Measurements from ENCODE around the gene BPIFB1. TPM values are rescaled to one million over a fixed set of nuclear protein-coding genes. Genes with fewer than 3 reads are reported as not detected.

BPIFB1 gene
- total and polyA plus RNA-seq, 2 of the 13 experiments (the other 11 are each of a cell fraction or from before 2014, with no cell fraction given), result 0.82 to 4.4 TPM

DNA sequence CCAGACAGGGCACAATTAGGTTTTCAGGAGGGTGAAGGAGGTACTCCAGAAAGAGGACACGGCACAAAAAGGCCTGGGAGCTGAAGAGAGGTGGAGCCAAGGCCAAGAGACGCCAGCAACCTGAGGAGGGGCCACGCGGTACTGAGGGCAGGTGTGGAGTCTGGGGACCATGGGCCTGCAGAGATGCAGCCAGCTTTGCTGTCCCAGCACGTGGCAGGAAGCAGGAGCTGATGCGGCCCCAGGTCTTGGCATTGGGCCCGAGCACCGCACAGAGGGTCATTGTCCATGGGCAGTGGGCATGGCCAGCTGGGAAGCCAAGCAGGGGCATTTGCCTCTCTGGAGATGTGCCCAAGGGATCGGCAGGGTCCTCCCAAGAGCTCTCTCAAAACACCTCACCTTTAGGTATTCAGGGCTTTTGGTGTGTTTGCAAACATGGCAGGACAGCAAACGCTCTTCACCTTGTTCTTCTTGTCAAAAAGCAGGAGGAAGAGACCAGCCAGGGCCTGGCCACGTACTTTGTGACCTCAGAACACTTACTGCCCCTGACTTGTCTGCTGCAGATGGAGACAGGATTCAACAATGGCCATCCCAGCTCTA is 1.4 kb upstream of the BPIFB1 start (continued):
- TF ChIP-seq, protein P1, sequence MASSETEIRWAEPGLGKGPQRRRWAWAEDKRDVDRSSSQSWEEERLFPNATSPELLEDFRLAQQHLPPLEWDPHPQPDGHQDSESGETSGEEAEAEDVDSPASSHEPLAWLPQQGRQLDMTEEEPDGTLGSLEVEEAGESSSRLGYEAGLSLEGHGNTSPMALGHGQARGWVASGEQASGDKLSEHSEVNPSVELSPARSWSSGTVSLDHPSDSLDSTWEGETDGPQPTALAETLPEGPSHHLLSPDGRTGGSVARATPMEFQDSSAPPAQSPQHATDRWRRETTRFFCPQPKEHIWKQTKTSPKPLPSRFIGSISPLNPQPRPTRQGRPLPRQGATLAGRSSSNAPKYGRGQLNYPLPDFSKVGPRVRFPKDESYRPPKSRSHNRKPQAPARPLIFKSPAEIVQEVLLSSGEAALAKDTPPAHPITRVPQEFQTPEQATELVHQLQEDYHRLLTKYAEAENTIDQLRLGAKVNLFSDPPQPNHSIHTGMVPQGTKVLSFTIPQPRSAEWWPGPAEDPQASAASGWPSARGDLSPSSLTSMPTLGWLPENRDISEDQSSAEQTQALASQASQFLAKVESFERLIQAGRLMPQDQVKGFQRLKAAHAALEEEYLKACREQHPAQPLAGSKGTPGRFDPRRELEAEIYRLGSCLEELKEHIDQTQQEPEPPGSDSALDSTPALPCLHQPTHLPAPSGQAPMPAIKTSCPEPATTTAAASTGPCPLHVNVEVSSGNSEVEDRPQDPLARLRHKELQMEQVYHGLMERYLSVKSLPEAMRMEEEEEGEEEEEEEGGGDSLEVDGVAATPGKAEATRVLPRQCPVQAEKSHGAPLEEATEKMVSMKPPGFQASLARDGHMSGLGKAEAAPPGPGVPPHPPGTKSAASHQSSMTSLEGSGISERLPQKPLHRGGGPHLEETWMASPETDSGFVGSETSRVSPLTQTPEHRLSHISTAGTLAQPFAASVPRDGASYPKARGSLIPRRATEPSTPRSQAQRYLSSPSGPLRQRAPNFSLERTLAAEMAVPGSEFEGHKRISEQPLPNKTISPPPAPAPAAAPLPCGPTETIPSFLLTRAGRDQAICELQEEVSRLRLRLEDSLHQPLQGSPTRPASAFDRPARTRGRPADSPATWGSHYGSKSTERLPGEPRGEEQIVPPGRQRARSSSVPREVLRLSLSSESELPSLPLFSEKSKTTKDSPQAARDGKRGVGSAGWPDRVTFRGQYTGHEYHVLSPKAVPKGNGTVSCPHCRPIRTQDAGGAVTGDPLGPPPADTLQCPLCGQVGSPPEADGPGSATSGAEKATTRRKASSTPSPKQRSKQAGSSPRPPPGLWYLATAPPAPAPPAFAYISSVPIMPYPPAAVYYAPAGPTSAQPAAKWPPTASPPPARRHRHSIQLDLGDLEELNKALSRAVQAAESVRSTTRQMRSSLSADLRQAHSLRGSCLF (CRISPR knock-in tag; IDR thresholded peaks at IDR 0.05; ENCODE audit: borderline replicate concordance), result no peak
- TF ChIP-seq ZNF616 (CRISPR knock-in tag; IDR thresholded peaks at IDR 0.05; ENCODE audit: low read depth) (no peak), SOX13 (IDR thresholded peaks at IDR 0.05) (no peak), SOX13 (CRISPR knock-in tag; conservative IDR thresholded peaks at IDR 0.05 in 1 of 2, IDR thresholded peaks at IDR 0.05 in 1 of 2) (peak in 1 of 2 experiments; percentile 26; a peak in 1 of 4 replicates), FIP1L1 (IDR thresholded peaks at IDR 0.05; ENCODE audit: borderline replicate concordance, insufficient read depth, low read depth, low read length) (no peak), YEATS4 (CRISPR knock-in tag; IDR thresholded peaks at IDR 0.05; ENCODE audit: borderline replicate concordance) (no peak), ZNF382 (CRISPR knock-in tag; IDR thresholded peaks at IDR 0.05; ENCODE audit: borderline replicate concordance) (no peak), KLF11 (CRISPR knock-in tag; IDR thresholded peaks at IDR 0.05) (0 out of 2 replicates have a peak, but pooled peaks have one; percentile 38), PLRG1 (conservative IDR thresholded peaks at IDR 0.05) (no peak), MED1 (CRISPR knock-in tag; IDR thresholded peaks at IDR 0.05) (no peak; the same call in 1 of the 2 replicates), ZFP37 (CRISPR knock-in tag; IDR thresholded peaks at IDR 0.05; ENCODE audit: borderline replicate concordance) (no peak), MIXL1 (CRISPR knock-in tag; IDR thresholded peaks at IDR 0.05) (no peak), ZNF672 (CRISPR knock-in tag; IDR thresholded peaks at IDR 0.05) (no peak), TOE1 (CRISPR knock-in tag; IDR thresholded peaks at IDR 0.05) (no peak), SRY (CRISPR knock-in tag; IDR thresholded peaks at IDR 0.05) (no peak; the same call in 1 of the 2 replicates), NFKBIZ (CRISPR knock-in tag; IDR thresholded peaks at IDR 0.05) (no peak), GTF3A (CRISPR knock-in tag; conservative IDR thresholded peaks at IDR 0.05) (no peak), TCF7 (IDR thresholded peaks at IDR 0.05; ENCODE audit: low read depth) (no peak)
- TF ChIP-seq, protein P2, sequence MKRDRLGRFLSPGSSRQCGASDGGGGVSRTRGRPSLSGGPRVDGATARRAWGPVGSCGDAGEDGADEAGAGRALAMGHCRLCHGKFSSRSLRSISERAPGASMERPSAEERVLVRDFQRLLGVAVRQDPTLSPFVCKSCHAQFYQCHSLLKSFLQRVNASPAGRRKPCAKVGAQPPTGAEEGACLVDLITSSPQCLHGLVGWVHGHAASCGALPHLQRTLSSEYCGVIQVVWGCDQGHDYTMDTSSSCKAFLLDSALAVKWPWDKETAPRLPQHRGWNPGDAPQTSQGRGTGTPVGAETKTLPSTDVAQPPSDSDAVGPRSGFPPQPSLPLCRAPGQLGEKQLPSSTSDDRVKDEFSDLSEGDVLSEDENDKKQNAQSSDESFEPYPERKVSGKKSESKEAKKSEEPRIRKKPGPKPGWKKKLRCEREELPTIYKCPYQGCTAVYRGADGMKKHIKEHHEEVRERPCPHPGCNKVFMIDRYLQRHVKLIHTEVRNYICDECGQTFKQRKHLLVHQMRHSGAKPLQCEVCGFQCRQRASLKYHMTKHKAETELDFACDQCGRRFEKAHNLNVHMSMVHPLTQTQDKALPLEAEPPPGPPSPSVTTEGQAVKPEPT (CRISPR knock-in tag; IDR thresholded peaks at IDR 0.05; ENCODE audit: low read depth), result no peak; the same call in 1 of the 2 replicates
- TF ChIP-seq, protein P3, sequence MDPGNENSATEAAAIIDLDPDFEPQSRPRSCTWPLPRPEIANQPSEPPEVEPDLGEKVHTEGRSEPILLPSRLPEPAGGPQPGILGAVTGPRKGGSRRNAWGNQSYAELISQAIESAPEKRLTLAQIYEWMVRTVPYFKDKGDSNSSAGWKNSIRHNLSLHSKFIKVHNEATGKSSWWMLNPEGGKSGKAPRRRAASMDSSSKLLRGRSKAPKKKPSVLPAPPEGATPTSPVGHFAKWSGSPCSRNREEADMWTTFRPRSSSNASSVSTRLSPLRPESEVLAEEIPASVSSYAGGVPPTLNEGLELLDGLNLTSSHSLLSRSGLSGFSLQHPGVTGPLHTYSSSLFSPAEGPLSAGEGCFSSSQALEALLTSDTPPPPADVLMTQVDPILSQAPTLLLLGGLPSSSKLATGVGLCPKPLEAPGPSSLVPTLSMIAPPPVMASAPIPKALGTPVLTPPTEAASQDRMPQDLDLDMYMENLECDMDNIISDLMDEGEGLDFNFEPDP (CRISPR knock-in tag; conservative IDR thresholded peaks at IDR 0.05), result no peak
- TF ChIP-seq, protein P4, sequence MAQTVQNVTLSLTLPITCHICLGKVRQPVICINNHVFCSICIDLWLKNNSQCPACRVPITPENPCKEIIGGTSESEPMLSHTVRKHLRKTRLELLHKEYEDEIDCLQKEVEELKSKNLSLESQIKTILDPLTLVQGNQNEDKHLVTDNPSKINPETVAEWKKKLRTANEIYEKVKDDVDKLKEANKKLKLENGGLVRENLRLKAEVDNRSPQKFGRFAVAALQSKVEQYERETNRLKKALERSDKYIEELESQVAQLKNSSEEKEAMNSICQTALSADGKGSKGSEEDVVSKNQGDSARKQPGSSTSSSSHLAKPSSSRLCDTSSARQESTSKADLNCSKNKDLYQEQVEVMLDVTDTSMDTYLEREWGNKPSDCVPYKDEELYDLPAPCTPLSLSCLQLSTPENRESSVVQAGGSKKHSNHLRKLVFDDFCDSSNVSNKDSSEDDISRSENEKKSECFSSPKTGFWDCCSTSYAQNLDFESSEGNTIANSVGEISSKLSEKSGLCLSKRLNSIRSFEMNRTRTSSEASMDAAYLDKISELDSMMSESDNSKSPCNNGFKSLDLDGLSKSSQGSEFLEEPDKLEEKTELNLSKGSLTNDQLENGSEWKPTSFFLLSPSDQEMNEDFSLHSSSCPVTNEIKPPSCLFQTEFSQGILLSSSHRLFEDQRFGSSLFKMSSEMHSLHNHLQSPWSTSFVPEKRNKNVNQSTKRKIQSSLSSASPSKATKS (CRISPR knock-in tag; IDR thresholded peaks at IDR 0.05), result no peak

All from HepG2 (cell line).